ENCODE results near the gene PRICKLE1.
A peak's percentile ranks its signal among the peaks of the same experiment; 100 is the strongest.

PRICKLE1 gene

GRCh38 chr12:42447371-42447786, 142.2 kb downstream of the PRICKLE1 start:
- DNase-seq, result no peak

GRCh38 chr12:42446761-42447160, 142.8 kb downstream of the PRICKLE1 start:
- DNase-seq, result no peak

DNA sequence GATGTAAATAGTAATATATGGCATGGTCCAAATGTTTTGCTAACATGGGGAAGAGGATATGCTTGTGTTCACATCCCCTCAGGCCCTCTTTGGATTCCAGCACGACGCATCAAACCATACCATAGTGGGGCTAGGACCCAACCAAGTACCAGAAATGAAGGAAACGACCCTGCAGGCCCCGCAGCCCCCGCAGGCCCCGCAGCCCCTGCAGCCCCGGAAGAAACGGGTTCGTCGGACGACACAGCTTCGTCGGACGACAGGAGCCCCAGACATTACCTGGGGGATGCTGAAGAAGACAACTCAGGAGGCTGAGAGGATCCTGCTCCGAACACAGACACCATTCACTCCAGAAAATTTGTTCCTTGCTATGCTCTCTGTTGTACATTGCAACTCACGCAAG, 143.7 kb downstream of the PRICKLE1 start:
- no peak for DNase-seq

DNA sequence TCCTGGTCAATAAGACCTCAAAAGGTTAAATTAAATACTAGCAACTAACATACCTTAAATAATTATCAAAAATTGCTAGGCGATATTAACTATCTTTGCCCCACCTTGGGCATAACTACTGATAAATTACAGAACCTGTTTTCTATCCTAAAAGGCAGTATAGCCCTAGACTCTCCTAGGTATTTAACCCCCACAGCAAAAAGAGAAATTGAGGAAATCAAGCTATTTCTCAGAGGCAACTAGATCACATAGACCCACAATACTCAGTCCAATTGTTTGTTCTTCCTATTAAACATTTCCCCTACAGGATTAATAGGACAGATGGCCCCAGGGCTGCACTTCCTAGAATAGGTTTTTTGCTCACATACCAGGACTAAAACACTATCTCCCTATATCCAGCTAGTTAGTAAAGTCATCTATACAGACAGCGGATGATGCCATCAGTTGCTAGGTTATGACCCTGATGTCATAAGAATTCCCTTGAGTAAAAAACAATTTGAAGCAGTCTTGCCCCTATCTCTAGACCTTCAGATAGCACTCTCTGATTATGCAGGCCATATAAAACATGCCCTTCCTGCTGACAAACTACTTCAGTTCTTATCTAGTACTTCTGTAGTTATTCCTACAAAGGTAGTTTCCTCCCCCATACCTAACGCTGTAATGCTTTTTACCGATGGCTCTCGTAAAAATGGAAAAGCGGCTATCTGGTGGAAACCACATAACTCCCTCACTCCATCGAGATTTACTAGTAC, 145.2 kb downstream of the PRICKLE1 start:
- DNase-seq, result no peak

GRCh38 chr12:42442888-42443287, 146.7 kb downstream of the PRICKLE1 start:
- DNase-seq, result no peak

- no peak for DNase-seq
Measured at GRCh38 chr12:42442311-42442759, 147.2 kb downstream of the PRICKLE1 start.

- no peak for DNase-seq
Measured at GRCh38 chr12:42440608-42441007, 148.9 kb downstream of the PRICKLE1 start.

DNA sequence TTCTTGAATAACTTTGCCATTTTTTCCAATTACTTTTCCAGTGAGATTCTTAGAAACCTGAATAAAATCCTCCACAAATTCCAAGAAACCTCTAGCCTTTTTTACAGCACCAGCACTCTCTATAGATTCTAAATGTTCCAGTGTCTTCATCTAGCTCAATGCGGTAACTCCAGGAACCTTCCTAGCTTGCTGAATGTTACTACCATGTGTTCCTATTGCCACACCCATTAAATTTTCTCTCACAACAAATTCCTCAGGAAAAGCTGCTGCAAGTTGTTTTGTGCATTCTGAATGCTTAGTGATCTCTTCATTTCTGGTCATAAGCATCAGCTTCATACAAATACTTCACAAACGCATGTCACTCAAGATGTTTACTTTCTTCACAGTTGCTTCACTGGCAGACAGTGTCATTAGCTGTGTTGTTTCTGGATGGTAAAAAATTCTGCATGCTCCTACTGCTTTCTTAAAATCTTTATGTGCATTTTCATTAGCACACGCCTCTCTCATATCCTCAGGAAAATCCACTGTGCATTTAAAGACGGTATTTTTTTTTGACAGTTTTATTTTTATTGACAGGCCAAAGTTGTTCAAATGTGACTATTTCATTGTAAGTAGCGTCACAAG, 156.9 kb downstream of the PRICKLE1 start:
- no peak for DNase-seq

DNA sequence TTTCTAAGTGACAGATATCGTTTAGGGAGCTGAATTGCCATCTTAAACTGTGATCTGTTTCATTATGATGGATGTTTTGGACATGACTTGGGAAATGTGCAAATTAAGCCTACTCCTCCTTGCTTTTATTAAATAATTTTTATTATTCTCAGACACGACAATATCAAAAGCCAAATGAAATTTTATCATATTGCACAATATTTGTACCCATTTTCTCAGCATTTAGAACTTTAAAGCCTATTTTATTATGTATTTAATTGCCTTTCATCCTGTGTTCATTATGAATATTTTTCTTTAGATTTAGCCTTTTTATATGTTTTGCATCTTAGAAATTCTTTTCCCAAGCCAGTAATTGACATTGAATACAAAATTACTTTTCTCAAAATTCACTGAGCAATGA, 160.7 kb downstream of the PRICKLE1 start:
- DNase-seq, result no peak

DNA sequence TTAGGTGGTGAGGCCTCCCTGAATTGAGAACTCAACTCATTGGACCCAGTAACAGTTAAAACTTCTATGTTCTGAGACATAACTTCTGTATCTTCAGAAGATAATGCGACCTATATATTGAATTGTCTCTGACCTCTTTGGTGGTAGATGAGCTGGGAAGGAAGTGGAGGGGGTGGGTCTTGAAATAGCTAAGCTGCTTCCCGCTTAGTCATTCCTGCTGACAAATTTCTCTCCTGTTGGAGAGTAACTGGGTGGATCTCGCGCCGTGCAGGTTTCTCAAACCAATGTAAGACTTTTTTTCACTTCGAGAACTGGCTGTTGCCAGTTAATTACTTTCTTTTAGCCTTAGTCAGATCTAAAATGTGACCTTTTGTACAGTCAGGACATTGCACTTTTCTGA, 162.8 kb downstream of the PRICKLE1 start:
- DNase-seq, result peak; percentile 54

GRCh38 chr12:42422785-42423184, 166.8 kb downstream of the PRICKLE1 start:
- no peak for DNase-seq

GRCh38 chr12:42421844-42422779, 167.4 kb downstream of the PRICKLE1 start:
- peak; percentile 63 for DNase-seq

DNA sequence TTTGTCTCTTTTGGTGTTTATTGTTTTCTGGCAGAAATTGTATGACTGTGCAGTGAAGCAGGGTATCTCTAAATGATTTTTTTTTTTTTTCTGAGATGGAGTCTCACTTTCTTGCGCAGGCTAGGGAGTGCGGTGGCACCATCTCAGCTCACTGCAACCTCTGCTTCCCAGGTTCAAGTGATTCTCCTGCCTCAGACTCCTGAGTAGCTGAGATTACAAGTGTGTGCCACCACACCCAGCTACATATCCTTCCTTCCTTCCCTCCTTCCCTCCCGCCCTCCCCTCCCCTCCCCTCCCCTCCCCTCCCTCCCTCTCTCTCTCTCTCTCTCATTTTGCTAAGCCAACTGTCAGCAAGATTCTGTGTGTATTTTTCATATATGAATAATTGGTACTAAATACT, 169.2 kb downstream of the PRICKLE1 start:
- no peak for DNase-seq

- DNase-seq, result no peak
Measured at GRCh38 chr12:42410340-42410739, 179.2 kb downstream of the PRICKLE1 start.

DNA sequence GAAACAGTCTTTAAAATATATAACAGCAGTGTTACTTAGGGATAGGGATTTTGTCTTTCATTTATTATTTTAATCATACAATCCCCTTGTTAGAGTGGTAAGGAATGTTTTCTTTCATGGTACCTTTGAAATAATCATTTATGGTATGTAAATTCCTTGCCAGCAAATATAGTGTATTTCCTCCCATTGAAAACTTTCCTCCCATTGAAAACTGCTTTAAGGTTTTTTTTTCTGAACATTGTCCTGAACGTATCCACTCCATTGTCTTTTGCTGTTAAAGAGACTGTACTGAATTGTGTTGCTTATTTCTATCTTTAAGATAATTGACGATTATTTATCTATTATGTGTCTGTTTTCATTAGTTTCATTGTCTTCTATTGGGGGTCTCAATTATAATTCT, 180.1 kb downstream of the PRICKLE1 start:
- DNase-seq, result no peak

GRCh38 chr12:42407306-42407705, 182.2 kb downstream of the PRICKLE1 start:
- DNase-seq, result peak; percentile 23

Data from fibroblast of skin of scalp (primary cell).